ENCODE measurements around the gene GRIP2.

GRIP2 gene

GRCh38 chr3:14505001-14505802 is 34.9 kb downstream of the GRIP2 start:
- DNase-seq: peak; percentile 16

DNA sequence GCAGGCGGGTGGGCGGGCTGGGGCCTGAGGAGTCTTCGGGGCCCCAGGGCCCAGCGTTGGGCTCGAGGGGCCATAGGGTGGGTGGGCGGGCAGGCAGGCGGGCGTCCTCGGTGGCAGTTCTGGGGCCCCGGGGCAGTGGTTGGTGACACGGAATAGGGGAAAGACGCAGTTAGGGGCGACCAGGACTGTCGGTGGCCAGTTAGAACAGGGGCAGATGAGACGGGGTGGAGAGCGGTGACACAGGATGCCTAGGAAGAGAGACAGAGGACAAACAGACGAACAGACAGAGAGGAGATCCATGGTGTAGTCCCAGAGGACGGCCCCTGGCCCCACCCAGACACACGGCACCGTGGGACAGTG is 36.5 kb downstream of the GRIP2 start:
- no peak for DNase-seq

DNA sequence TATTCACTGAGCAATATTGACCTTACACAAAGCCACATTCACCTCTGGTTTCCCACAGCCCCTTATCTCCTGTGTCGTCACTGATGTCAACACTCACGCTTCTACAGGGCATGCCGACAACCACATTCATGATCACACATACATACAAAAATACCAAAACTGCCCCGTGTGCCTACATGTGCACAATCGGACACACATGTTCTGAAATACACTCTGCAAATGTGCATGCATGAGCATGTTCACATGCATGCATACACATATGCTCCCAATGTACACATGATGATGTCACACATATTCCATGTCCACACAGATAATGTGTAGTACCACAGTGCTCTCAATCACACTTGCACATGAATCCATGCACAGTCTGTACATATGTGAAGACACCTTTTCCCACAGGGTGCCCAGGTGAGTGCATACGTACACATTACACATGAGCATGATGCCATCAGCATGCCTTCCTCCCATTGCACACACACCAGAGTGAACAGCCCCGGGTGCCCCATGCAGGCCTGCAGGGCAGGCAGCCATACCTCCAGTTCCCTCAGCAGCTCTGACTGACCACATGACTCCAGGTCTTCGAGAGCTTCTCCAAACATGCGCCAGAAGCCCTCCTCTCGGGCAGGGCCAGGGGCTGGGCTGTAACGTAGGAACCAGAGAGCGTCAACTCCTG is 37.0 kb downstream of the GRIP2 start:
- DNase-seq: no peak

DNA sequence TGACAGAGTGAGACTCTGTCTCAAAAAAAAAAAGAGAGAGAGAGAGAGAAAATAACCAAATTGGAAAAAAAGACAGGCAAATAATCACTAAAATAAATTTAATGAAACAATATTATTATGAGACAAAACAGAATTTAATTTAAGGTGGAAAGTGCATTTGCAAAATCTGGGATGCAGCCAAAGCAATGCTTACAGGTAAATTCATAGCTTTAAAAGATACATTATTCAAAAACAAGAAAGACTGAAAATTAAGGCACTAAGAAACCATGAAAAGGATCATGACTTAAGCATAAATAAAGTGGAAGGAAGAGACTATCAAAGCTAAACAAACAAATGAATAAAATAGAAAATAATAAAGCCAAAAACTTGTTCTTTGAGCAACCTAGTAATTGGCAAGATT is 37.7 kb downstream of the GRIP2 start:
- DNase-seq: no peak

GRCh38 chr3:14497321-14497720 is 42.8 kb downstream of the GRIP2 start:
- no peak for DNase-seq

DNA sequence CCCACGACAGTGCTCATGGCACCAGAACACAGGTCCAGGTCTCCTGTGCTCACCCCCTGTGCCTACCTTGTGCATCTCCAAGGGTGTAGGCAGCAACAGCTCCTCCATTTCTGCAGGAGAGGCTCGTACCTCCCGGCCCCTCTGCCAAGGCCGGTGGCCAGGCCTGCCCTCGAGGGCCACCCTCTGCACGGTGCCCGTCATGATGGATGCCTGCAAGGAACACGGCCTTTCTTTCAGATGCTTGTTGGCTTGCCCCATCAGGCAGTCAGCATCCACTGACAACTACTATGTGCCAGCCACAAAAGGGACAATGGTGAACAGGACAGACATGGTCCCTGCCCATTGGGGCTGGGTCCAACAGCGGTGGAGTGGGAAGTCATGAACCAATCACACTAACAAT is 43.8 kb downstream of the GRIP2 start:
- no peak for DNase-seq

GRCh38 chr3:14494973-14495300 is 45.2 kb downstream of the GRIP2 start:
- no peak for DNase-seq

DNA sequence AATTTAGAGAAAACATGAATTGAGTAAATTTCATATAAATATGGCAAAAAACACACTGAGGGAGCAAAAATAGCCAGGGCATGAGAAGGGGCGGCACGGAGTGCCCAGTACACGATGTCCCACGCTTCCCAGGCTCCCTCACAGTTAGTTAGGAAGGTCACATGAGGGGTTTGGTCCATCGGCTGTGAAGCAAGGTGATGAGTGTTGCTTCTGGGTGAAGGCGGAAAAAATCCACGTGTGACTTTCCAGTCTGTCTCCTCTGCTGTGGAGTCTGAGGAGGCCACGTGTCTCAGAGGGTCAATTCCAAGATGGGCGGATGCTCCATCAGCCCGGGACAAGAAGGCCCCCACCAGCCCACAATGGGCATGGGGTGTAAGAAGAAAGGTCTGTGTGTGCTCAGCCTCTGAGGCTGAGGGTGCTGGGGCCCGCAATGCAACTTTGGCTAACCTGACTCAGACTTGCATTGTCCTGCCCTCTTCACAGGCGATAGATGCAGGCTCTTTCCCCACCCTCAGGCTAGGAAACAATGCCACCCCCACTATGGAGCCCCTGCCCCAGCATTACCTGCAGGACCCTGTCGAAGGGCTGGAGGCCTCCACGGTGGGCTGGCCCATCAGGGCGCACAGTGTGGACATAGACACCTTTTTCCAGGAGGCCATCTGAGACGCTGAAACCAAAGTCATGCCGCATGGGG is 45.7 kb downstream of the GRIP2 start:
- DNase-seq: no peak

GRCh38 chr3:14492948-14493881 is 46.9 kb downstream of the GRIP2 start:
- no peak for DNase-seq

DNA sequence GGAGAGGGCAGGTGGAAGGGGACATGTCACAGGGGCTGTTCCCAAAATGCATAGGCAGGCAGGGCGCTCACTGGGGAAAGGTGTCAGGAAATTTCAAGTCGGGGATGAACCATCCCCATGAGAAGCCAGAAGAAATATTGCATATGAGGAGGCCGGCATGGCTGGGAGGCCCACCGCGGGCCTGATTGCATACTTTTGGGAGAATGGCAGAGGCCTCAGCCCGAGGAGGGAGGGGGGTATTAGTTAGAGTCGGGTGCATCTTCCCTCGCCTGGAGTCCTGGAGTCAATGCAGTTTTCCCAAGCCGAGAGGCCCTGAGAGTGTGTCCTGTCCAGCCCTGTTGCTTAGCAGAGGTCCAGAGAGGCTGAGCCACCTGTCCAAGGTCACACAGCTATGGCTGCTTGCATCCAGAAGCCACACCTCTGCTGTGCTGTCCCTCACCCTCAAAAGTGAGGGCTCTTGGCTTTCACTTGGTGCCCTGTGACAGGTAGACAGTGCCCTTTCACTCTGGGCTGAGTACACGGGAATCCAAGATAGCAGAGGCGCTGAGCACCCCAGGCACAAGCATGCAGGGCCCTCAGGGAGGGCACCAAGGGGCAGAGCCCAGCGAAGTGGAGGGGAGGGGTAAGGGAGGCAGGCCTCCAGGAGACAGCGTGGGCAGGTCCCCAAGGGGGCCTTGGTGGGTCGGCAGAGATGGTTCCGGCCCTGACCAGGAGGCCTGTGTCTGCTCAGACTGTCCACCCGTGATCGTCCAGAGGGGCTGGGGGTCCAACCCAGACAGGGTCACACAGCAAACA is 48.5 kb downstream of the GRIP2 start:
- no peak for DNase-seq

DNA sequence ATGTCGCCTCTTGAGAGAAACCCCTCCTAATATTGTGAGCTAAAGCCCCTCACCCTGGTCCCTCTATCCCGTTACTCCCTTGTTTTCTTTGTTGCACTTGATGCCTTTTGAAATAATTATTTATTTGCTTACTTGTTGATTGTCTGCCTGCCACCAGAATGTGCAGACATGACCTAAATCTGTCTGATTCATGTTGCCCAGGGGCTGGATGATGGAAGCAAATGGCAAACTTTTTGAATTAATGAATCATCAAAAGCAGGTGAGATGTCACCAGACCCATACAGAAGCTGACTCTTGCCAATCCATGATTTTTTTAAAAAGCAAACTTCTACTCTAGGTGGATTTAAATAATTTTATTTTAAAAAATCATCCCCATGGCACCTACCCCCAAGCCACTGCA is 49.3 kb downstream of the GRIP2 start:
- no peak for DNase-seq

GRCh38 chr3:14490255-14490654 is 49.9 kb downstream of the GRIP2 start:
- DNase-seq: no peak

DNA sequence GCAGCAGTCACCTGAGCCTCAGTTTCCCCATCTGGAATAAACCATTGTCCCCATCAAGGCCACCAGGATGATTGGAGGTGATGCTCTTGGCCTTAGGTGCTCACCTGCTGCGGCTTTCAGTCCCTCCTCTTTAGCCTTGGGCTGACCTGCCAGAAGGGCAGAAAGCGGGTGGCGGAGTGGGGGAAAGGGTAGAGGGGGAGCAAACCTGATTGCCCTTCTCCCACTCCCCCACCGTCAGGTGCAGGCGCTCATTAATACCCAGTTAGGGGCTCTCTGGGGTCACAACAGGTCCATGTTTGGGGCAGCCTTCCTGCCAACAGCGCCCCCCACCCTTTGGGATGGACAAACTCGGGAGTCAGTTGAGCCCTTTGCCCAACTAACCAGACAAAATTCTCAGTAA is 50.5 kb downstream of the GRIP2 start:
- no peak for DNase-seq

- no peak for DNase-seq
These were observed 51.7 kb downstream of the GRIP2 start for GRCh38 chr3:14488286-14489041.

DNA sequence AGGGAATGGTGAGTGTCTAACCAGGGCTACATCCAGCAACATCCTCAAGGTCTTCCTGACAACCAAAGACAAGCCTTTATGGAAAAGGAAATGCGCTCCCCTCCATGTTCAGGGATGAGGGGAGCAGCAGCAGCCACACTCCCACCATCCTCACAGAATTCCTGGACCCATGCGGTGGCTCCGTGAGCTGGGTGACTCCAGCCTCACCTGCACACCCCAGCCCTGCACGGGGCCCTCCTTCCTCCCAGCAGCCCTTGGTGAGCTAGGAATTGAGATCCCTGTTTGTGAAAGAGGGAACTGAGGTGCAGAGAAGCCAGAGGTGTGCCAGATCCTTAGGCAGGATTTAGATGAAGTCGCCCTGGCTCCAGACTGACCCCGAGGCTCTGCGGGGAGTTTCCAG is 52.3 kb downstream of the GRIP2 start:
- DNase-seq: no peak

DNA sequence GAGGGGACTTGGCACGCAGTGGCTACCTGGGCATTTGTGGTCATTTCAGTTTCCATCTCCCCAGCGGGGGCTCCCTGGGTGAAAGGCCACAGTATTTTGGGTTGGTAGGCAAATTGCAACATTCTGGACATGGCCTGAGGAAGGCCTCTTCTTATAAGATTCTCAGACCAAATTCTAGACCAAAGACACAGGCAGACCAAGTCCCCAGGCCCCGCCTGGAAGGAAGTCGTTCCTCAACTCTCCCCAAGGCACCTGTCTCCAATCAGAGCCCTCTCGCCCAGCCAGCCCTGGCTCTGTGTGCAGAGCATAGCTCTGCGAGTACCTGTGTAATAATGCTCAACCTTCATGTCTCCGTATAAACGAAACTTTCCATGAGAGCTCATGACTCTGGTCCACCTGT is 53.1 kb downstream of the GRIP2 start:
- no peak for DNase-seq

GRCh38 chr3:14486460-14486859 is 53.7 kb downstream of the GRIP2 start:
- no peak for DNase-seq

GRCh38 chr3:14485981-14486380 is 54.2 kb downstream of the GRIP2 start:
- no peak for DNase-seq

DNA sequence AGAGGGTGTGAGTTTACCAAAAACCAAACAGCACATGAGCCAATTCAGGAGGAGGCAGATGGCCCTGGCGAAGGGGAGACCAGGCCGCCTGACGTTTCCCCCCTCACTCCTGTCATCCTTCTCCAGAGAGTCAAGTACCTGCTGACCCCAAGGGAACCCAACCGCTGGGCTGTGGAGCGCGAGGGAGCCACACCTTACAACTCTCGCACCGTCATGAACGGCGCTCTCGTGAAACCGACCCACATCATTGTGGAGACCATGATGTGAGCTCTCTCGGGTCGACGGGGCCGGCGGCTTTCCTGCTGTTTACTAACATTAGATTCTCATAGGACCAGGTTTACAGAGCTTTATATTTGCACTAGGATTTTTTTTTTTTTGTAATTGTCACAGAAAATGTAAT is 55.4 kb downstream of the GRIP2 start:
- DNase-seq: no peak

DNA sequence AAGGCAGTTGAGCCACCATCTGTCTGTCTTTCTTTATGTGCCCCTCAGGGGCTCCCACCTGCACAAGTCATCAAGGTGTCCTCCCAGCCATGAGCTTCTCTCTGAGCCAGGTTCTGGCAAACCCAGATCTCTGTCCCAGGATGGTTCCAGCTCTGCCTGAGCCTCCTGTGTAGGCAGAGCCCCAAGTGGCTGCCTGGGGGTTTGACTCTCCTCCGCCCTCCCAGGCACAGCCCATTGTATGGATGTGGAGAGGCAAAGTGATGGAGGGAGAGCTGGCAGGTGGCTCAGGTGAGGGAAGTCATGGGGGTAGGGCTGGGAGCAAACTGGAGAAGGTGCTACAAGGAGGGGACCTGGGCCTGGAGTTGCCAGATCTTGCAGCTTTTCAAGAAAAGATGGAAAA is 56.9 kb downstream of the GRIP2 start:
- no peak for DNase-seq

- DNase-seq: no peak
These were observed 57.8 kb downstream of the GRIP2 start for GRCh38 chr3:14482271-14482721.

Data from CD4-positive, alpha-beta T cell treated with Interleukin-15 for 1 hour (primary cell).